ENCODE measurements around the gene GPC6.
"Not testable (repeated sequence)": the region's sequence is repeated elsewhere in the genome, so short reads cannot be mapped to it uniquely, and the experiment has no call there.

The GPC6 gene

GRCh38 chr13:93446238-93446637 is 219.6 kb downstream of the GPC6 start:
- no peak for DNase-seq (ENCODE audit: low read depth)

- no peak for DNase-seq (ENCODE audit: low read depth)
Measured at GRCh38 chr13:93450191-93450621, 223.6 kb downstream of the GPC6 start.

- no peak for DNase-seq (ENCODE audit: low read depth)
Measured at GRCh38 chr13:93450761-93451160, 224.2 kb downstream of the GPC6 start.

- DNase-seq (ENCODE audit: low read depth): not testable (repeated sequence)
Measured at GRCh38 chr13:93454676-93455235, 228.1 kb downstream of the GPC6 start.

- no peak for DNase-seq (ENCODE audit: low read depth)
Measured at GRCh38 chr13:93455861-93456260, 229.3 kb downstream of the GPC6 start.

- no peak for DNase-seq (ENCODE audit: low read depth)
Measured at GRCh38 chr13:93460005-93460404, 233.4 kb downstream of the GPC6 start.

- no peak for DNase-seq (ENCODE audit: low read depth)
Measured at GRCh38 chr13:93462151-93462550, 235.5 kb downstream of the GPC6 start.

GRCh38 chr13:93466502-93467036 is 240.0 kb downstream of the GPC6 start:
- DNase-seq (ENCODE audit: low read depth): no peak

- no peak for DNase-seq (ENCODE audit: low read depth)
Measured at GRCh38 chr13:93467175-93467574, 240.6 kb downstream of the GPC6 start.

- no peak for DNase-seq (ENCODE audit: low read depth)
Measured at GRCh38 chr13:93468433-93468832, 241.8 kb downstream of the GPC6 start.

GRCh38 chr13:93472296-93472695 is 245.7 kb downstream of the GPC6 start:
- DNase-seq (ENCODE audit: low read depth): no peak

GRCh38 chr13:93472814-93473296 is 246.2 kb downstream of the GPC6 start:
- no peak for DNase-seq (ENCODE audit: low read depth)

GRCh38 chr13:93473441-93474270 is 247.0 kb downstream of the GPC6 start:
- DNase-seq (ENCODE audit: low read depth): no peak

GRCh38 chr13:93476175-93476574 is 249.6 kb downstream of the GPC6 start:
- no peak for DNase-seq (ENCODE audit: low read depth)

GRCh38 chr13:93477238-93477637 is 250.6 kb downstream of the GPC6 start:
- no peak for DNase-seq (ENCODE audit: low read depth)

GRCh38 chr13:93480553-93481106 is 254.0 kb downstream of the GPC6 start:
- no peak for DNase-seq (ENCODE audit: low read depth)

- DNase-seq (ENCODE audit: low read depth): not testable (repeated sequence)
Measured at GRCh38 chr13:93496117-93496516, 269.5 kb downstream of the GPC6 start.

- DNase-seq (ENCODE audit: low read depth): no peak
Measured at GRCh38 chr13:93496985-93497673, 270.5 kb downstream of the GPC6 start.

- no peak for DNase-seq (ENCODE audit: low read depth)
Measured at GRCh38 chr13:93499991-93500390, 273.4 kb downstream of the GPC6 start.

- no peak for DNase-seq (ENCODE audit: low read depth)
Measured at GRCh38 chr13:93502071-93502470, 275.5 kb downstream of the GPC6 start.

GRCh38 chr13:93502987-93503615 is 276.5 kb downstream of the GPC6 start:
- no peak for DNase-seq (ENCODE audit: low read depth)
